Bronchial epithelial cell (primary cell): ENCODE results near the gene ABCA7. TPM values are rescaled to one million over a fixed set of nuclear protein-coding genes. Genes with fewer than 3 reads are reported as not detected.

Experiments
- DNase-seq: peaks from one replicate; pipeline ENCODE4 v3.0.0-alpha.2; 2010; ENCODE audit warnings: low read depth
- FAIRE-seq: peaks from 2 replicates; lab custom pipeline; 2011; peaks lifted over from hg19 to GRCh38; lab: Jason Lieb, UNC
- H3K27me3 ChIP-seq: 2 replicates; pipeline ENCODE4 v1.5.1; 2011; ENCODE audit warnings: low read length; ENCODE audit not compliant: control insufficient read depth, insufficient read depth
- H3K36me3 ChIP-seq: 2 replicates; pipeline ENCODE4 v1.5.1; 2011; ENCODE audit warnings: low read length; ENCODE audit not compliant: control insufficient read depth, insufficient read depth
- H3K4me3 ChIP-seq: 2 replicates; pipeline ENCODE4 v1.5.1; 2011; ENCODE audit warnings: mild to moderate bottlenecking, low read depth, low read length, control low read depth
- total RNA-seq: library from RNA; depleted of rRNA; stranded (reverse); fragments of >200 nt; gene quantifications from 2 replicates; pipeline ENCODE4 v1.2.1, GENCODE V29; 2014
- TF ChIP-seq, protein P1 (sequence below): IDR thresholded peaks from 2 replicates; pipeline ENCODE4 v1.5.1; 2011; ENCODE audit warnings: mild to moderate bottlenecking, moderate library complexity, low read length, control low read depth, inconsistent platforms; ENCODE audit not compliant: insufficient read depth, severe bottlenecking

The ABCA7 gene
- total RNA-seq, 1 donor from 2014 or later, result 6.8 TPM

GRCh38 chr19:1057176-1057855, 17.4 kb downstream of the ABCA7 start:
- TF ChIP-seq, protein P1, sequence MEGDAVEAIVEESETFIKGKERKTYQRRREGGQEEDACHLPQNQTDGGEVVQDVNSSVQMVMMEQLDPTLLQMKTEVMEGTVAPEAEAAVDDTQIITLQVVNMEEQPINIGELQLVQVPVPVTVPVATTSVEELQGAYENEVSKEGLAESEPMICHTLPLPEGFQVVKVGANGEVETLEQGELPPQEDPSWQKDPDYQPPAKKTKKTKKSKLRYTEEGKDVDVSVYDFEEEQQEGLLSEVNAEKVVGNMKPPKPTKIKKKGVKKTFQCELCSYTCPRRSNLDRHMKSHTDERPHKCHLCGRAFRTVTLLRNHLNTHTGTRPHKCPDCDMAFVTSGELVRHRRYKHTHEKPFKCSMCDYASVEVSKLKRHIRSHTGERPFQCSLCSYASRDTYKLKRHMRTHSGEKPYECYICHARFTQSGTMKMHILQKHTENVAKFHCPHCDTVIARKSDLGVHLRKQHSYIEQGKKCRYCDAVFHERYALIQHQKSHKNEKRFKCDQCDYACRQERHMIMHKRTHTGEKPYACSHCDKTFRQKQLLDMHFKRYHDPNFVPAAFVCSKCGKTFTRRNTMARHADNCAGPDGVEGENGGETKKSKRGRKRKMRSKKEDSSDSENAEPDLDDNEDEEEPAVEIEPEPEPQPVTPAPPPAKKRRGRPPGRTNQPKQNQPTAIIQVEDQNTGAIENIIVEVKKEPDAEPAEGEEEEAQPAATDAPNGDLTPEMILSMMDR, result no peak
- Histone ChIP-seq H3K4me3 (no peak overlapping the region), H3K27me3 (no peaks in the 10 kb centered on the region), H3K36me3 (peaks cover 13% of the 10 kb centered on the region)
- FAIRE-seq (no peak), DNase-seq (peak; percentile 28)

DNA sequence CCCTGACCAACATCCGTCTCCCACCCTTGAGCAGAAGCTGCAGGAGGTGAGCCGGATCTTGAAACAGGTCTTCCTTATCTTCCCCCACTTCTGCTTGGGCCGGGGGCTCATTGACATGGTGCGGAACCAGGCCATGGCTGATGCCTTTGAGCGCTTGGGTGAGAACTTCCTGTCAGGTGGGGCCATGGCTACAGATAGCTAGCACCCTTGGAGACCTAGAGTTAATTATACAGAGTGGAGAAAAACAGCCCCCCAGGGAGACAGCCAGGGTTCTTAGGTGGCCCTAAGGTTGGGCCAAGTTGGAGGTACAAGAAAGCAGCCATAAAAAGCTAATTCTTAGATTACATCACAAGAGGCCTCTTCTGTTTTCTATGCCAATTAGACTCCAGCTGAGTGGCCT, 18.2 kb downstream of the ABCA7 start:
- Histone ChIP-seq H3K4me3 (no peak overlapping the region), H3K36me3 (peaks cover 13% of the 10 kb centered on the region), H3K27me3 (no peaks in the 10 kb centered on the region)
- TF ChIP-seq, protein P1, result no peak
- FAIRE-seq, result no peak
- no peak for DNase-seq

GRCh38 chr19:1060689-1061088, 20.8 kb downstream of the ABCA7 start:
- Histone ChIP-seq H3K27me3 (no peaks in the 10 kb centered on the region), H3K4me3 (no peak overlapping the region), H3K36me3 (peaks cover 13% of the 10 kb centered on the region)
- TF ChIP-seq, protein P1, result no peak
- FAIRE-seq (no peak), DNase-seq (no peak)

DNA sequence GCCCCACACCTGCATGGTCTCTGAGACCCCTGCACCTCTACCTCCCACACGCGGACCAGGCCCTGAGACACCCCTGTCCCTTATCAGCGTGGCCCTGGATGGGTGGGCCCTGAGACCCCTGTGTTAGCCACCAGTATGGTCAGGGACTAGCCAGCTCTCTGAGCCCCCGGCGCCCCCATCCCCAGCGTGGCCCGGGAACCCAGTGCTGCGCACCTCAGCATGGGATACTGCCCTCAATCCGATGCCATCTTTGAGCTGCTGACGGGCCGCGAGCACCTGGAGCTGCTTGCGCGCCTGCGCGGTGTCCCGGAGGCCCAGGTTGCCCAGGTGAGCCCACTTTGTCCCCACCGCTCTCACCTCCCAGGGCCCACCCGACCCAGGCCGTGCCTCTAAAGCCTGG, 22.1 kb downstream of the ABCA7 start:
- peaks cover 3% of the 10 kb centered on the region for H3K36me3 ChIP-seq
- no peak for FAIRE-seq
- H3K27me3 ChIP-seq, result no peaks in the 10 kb centered on the region
- DNase-seq, result no peak
- H3K4me3 ChIP-seq, result no peak overlapping the region
- TF ChIP-seq, protein P1, result no peak

- TF ChIP-seq, protein P1, result no peak
- Histone ChIP-seq H3K36me3 (peaks cover 2% of the 10 kb centered on the region), H3K4me3 (no peak overlapping the region), H3K27me3 (no peaks in the 10 kb centered on the region)
- DNase-seq (no peak), FAIRE-seq (no peak)
These were observed 22.6 kb downstream of the ABCA7 start for GRCh38 chr19:1062387-1063029.
